Epithelial cell of esophagus (primary cell): Measurements from ENCODE around the gene RUNX3.

Experiments used
- DNase-seq: peaks from one replicate; pipeline ENCODE4 v3.0.0; 2010; ENCODE audit warnings: low read depth
- H3K4me3 ChIP-seq: 2 replicates; pipeline ENCODE4 v1.5.1; 2011; ENCODE audit warnings: mild to moderate bottlenecking, low read length, control low read depth
- TF ChIP-seq, protein P1 (sequence below): IDR thresholded peaks from 2 replicates; pipeline ENCODE4 v1.5.1; 2011; ENCODE audit warnings: low read depth, mild to moderate bottlenecking, low read length, control low read depth, inconsistent platforms; ENCODE audit not compliant: insufficient read depth; ENCODE audit errors: missing control alignments

The RUNX3 gene

DNA sequence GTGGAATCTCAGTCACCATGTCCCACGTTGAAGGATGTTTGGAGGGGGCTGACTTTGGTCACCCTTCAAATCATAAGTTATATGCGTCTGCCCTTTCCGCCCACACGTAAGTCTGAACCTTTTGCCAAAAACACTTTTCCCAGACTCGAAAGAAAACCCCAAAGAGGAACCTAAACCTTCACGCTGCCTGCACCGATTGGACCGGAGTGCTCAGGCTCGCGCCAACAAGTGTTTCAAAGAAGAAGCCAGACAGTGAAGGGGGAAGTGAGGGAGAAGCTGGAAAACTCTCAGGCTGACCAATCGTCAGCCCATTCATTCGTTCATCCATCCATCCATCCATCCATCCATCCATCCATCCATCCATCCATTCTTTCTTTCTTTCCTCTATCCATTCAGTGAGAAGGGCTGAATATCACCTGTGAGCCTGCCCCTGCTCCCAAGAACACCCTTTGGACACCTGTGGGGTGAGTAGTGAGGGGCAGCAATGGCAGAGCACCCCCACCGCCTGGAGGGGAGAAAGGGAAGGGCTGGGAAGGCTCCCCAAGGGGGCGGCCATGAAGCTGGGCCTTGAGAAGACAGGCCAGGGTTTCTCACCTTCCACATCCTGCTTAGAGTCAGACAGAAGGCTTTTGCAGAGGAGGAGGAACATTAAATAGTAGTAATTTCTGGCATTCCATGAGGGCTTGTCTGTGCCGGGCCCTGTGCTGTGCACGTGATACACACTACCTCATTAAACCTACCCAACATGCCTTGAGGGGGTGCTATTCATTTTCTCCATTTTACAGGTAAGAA is 27.1 kb upstream of the RUNX3 start:
- TF ChIP-seq, protein P1, sequence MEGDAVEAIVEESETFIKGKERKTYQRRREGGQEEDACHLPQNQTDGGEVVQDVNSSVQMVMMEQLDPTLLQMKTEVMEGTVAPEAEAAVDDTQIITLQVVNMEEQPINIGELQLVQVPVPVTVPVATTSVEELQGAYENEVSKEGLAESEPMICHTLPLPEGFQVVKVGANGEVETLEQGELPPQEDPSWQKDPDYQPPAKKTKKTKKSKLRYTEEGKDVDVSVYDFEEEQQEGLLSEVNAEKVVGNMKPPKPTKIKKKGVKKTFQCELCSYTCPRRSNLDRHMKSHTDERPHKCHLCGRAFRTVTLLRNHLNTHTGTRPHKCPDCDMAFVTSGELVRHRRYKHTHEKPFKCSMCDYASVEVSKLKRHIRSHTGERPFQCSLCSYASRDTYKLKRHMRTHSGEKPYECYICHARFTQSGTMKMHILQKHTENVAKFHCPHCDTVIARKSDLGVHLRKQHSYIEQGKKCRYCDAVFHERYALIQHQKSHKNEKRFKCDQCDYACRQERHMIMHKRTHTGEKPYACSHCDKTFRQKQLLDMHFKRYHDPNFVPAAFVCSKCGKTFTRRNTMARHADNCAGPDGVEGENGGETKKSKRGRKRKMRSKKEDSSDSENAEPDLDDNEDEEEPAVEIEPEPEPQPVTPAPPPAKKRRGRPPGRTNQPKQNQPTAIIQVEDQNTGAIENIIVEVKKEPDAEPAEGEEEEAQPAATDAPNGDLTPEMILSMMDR = no peak

DNA sequence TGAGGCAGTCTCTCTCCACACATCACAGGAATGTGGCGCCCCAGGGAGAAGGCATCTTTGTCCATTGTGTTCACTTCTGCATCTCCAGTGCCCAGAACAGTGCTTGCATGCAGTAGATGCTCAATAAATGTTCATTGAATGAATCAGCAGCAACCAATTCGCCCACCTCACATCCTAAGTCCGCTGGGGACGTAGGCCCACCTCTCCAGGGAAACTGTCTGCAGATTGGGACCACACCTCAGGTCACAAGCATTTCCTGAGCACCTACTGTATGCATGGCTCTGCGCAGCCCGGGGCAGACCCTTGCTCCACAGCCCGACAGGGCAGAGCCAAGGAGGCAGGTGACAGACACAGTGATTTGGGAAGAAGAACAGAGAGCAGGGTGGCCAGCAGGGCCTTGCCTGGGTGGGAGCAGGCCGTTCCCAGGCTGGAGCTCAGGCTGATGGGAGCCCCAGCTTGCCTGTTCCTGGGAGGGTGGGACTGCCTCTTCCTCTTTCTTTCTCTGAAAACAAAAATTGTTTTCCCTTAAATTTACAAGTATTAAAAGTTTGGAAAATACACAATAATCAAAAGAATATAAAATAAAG is 25.8 kb upstream of the RUNX3 start:
- DNase-seq = no peak
- TF ChIP-seq, protein P1 = no peak
- no peak overlapping the region for H3K4me3 ChIP-seq

More for the DNA sequence above, 27.1 kb upstream of the RUNX3 start:
- no peak for DNase-seq
- no peak overlapping the region for H3K4me3 ChIP-seq

DNA sequence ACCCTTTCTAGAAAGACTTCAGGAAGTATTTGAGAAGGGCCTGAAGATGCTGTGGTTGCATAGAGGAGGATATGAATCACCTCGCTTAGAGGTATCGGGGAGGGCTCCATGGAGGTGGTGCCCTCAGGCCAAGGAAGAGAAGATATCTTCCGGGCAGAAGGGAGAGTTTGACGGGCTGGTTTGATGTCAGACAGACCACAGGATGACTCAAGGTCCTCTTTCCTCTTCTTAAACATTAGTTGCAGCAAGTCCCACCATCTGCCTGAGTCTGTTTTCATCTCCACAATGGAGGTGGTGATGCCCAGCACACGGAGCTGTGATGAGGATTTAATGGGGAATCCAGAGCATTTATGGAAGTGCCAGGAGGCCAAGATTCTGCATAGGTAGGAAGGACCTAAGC is 25.1 kb upstream of the RUNX3 start:
- DNase-seq = peak; percentile 88
- TF ChIP-seq, protein P1 = no peak
- no peak overlapping the region for H3K4me3 ChIP-seq

DNA sequence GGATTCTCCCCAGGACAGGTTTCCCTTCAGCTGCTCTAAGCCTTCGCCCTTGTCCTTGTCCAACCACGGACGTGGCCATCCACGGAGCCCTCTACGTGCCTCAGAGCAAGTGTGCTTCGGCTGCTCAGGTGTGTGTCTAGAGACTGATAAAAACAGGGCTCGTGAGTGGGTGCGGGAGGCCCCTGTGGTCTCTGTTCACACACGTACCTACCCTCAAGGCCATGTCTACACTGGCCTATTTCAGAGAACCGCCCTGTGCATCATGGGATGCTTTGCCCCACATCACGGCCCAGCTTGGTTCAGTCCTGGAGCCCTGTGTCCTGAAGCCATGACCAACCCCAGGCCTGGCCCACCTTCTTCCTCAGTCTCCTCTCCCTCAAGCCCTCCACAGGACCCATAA is 24.6 kb upstream of the RUNX3 start:
- TF ChIP-seq, protein P1 = no peak
- H3K4me3 ChIP-seq = no peak overlapping the region
- DNase-seq = no peak

DNA sequence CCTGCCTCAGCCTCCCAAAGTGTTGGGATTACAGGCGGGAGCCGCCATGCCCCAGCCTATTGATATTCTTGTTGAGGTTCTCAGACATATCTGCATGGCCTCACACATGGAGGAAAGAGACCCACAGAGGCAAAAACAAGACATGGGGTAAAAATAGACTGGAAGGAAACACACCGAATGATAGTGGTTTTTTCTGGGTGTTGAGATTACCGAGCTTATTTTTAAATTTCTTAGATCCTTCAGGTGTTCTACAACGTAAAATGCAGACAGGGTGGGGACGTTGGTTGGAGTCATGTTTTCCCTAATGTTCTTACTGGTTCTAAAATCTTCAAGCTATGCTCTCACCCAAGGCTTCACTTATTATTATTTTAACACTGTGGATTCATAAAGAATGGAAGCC is 23.9 kb upstream of the RUNX3 start:
- no peak for DNase-seq
- TF ChIP-seq, protein P1 = no peak
- no peak overlapping the region for H3K4me3 ChIP-seq

DNA sequence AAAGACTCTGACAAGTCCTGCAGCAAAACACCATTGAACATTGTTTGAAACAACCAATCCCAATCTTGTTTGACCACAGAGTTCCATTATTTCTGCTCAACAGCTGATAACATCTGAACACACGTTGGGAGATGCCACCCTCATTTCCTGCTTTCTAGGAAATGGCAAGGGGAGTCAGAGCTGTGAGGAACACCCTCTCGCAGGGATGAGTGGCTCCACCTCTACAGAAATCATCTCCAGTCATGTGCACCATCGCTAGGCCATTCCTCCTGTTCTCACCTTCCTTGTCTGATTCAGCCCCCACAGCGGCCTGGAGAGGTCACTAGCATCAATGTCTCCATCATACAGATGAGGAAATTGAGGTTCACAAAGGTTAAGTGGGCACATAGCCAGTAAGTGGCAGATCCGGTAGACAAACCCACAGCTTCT is 22.4 kb upstream of the RUNX3 start:
- no peak for DNase-seq
- no peak overlapping the region for H3K4me3 ChIP-seq
- TF ChIP-seq, protein P1 = no peak
